Nephron progenitor cell (in vitro differentiated cells): ENCODE data around the gene TNFSF13.

ENCODE experiments used
- DNase-seq: peaks from one replicate; pipeline ENCODE4 v3.0.0; 2021
- H3K27ac Mint-ChIP-seq: 2 replicates; pipeline ENCODE4 v1.8.0; 2021; ENCODE audit warnings: mild to moderate bottlenecking, moderate library complexity, mixed read lengths
- H3K27me3 Mint-ChIP-seq: 2 replicates; pipeline ENCODE4 v1.8.0; 2021; ENCODE audit warnings: mild to moderate bottlenecking, low read depth, mixed read lengths; ENCODE audit not compliant: poor library complexity
- H3K36me3 Mint-ChIP-seq: 2 replicates; pipeline ENCODE4 v1.8.0; 2021; ENCODE audit warnings: low read depth, mixed read lengths
- H3K4me1 Mint-ChIP-seq: 2 replicates; pipeline ENCODE4 v1.8.0; 2021; ENCODE audit warnings: mixed read lengths
- H3K4me3 Mint-ChIP-seq: 2 replicates; pipeline ENCODE4 v1.8.0; 2021; ENCODE audit warnings: mild to moderate bottlenecking, moderate library complexity, mixed read lengths
- H3K9me3 Mint-ChIP-seq: 2 replicates; pipeline ENCODE4 v1.8.0; 2021; ENCODE audit warnings: mild to moderate bottlenecking, moderate library complexity, mixed read lengths
- CTCF ChIP-seq: fragments of 200-600 bp; sonication (generic); IDR thresholded peaks from 2 replicates; pipeline ENCODE4 v1.5.0; 2021; ENCODE audit warnings: antibody characterized with exemption

The TNFSF13 gene

GRCh38 chr17:7512824-7513540 is 45.6 kb upstream of the TNFSF13 start:
- Mint-ChIP-seq H3K9me3 (no peaks in the 10 kb centered on the region), H3K27ac (no peak overlapping the region), H3K27me3 (no peaks in the 10 kb centered on the region), H3K4me1 (no peaks in the 10 kb centered on the region), H3K4me3 (no peak overlapping the region), H3K36me3 (peaks cover 45% of the 10 kb centered on the region)
- TF ChIP-seq CTCF, result no peak
- no peak for DNase-seq

GRCh38 chr17:7513850-7514419 is 44.6 kb upstream of the TNFSF13 start:
- Mint-ChIP-seq H3K9me3 (no peaks in the 10 kb centered on the region), H3K4me1 (no peaks in the 10 kb centered on the region), H3K4me3 (no peak overlapping the region), H3K36me3 (peaks cover 36% of the 10 kb centered on the region), H3K27me3 (no peaks in the 10 kb centered on the region), H3K27ac (no peak overlapping the region)
- DNase-seq, result no peak
- TF ChIP-seq CTCF, result no peak

- Mint-ChIP-seq H3K9me3 (no peaks in the 10 kb centered on the region), H3K27ac (peak overlapping the region; percentile 94), H3K4me3 (no peak overlapping the region), H3K36me3 (peaks cover 21% of the 10 kb centered on the region), H3K4me1 (no peaks in the 10 kb centered on the region), H3K27me3 (peaks cover 2% of the 10 kb centered on the region)
- no peak for TF ChIP-seq CTCF
- DNase-seq, result no peak
Observed at GRCh38 chr17:7515911-7516610, 42.5 kb upstream of the TNFSF13 start.

GRCh38 chr17:7523033-7523432 is 35.5 kb upstream of the TNFSF13 start:
- peaks cover 16% of the 10 kb centered on the region for H3K27me3 Mint-ChIP-seq
- no peak overlapping the region for H3K27ac Mint-ChIP-seq
- peak; percentile 19 for DNase-seq
- no peak overlapping the region for H3K4me3 Mint-ChIP-seq
- H3K36me3 Mint-ChIP-seq, result peaks cover 6% of the 10 kb centered on the region
- peaks cover 34% of the 10 kb centered on the region for H3K9me3 Mint-ChIP-seq
- no peaks in the 10 kb centered on the region for H3K4me1 Mint-ChIP-seq
- peak; percentile 32 for TF ChIP-seq CTCF

GRCh38 chr17:7528842-7529241 is 29.7 kb upstream of the TNFSF13 start:
- no peak for TF ChIP-seq CTCF
- H3K4me1 Mint-ChIP-seq, result no peaks in the 10 kb centered on the region
- H3K27me3 Mint-ChIP-seq, result peaks cover 16% of the 10 kb centered on the region
- no peak for DNase-seq
- no peak overlapping the region for H3K27ac Mint-ChIP-seq
- no peak overlapping the region for H3K4me3 Mint-ChIP-seq
- H3K9me3 Mint-ChIP-seq, result peaks cover 50% of the 10 kb centered on the region
- peaks cover 11% of the 10 kb centered on the region for H3K36me3 Mint-ChIP-seq
